IMR-90 (cell line): Measurements from ENCODE around the gene CHST1. TPM values are rescaled to one million over a fixed set of nuclear protein-coding genes. Genes with fewer than 3 reads are reported as not detected.

Source experiments
- ATAC-seq: fragments of 200-7000 bp; cut with Tn5 transposase; 2 replicates; pipeline ENCODE4 v1.9.1; 2020; ENCODE audit warnings: low read depth, mild to moderate bottlenecking, moderate library complexity
- BruUV-seq: library from RNA; stranded (reverse); fragments of 400-500 nt; replicated peaks from 2 replicates; lab custom pipeline; 2021; lab: Mats Ljungman, UMichigan
- CTCF ChIA-PET: fragments of 300-600 bp; formaldehyde crosslinking; extraction: SDS; loops from one replicate; lab custom pipeline; 2021; ENCODE audit warnings: antibody characterized with exemption; lab: Yijun Ruan, JAX
- POLR2A ChIA-PET: fragments of 300-600 bp; sonication (Branson Sonifier 250); formaldehyde crosslinking; loops from one replicate; lab custom pipeline; 2022; ENCODE audit warnings: antibody characterized with exemption; ENCODE audit not compliant: unreplicated experiment; lab: Charles Lee
- DNase-seq: peaks from one replicate; pipeline ENCODE4 v3.0.0; 2013
- H2AFZ ChIP-seq: replicated peaks from 2 replicates; pipeline ENCODE3; 2013; ENCODE audit warnings: low read length, mild to moderate bottlenecking; ENCODE audit not compliant: poor library complexity
- H2AK5ac ChIP-seq: 2 replicates; pipeline ENCODE4 v1.6.1; 2013; ENCODE audit warnings: low read depth, low read length, inconsistent platforms
- H2AK9ac ChIP-seq: replicated peaks from 2 replicates; pipeline ENCODE3; 2013; ENCODE audit warnings: mild to moderate bottlenecking, low read depth, low read length, moderate library complexity; ENCODE audit not compliant: poor library complexity
- H2BK120ac ChIP-seq: 2 replicates; pipeline ENCODE4 v1.6.1; 2013; ENCODE audit warnings: low read depth, low read length, inconsistent platforms
- H2BK15ac ChIP-seq: 3 replicates; pipeline ENCODE4 v1.6.1; 2013; ENCODE audit warnings: low read depth, low read length, inconsistent platforms
- H2BK20ac ChIP-seq: 2 replicates; pipeline ENCODE4 v1.6.1; 2013; ENCODE audit warnings: low read depth, mild to moderate bottlenecking, inconsistent platforms, low read length, moderate library complexity
- H2BK5ac ChIP-seq: 2 replicates; pipeline ENCODE4 v1.6.1; 2013; ENCODE audit warnings: mild to moderate bottlenecking, low read depth, low read length, inconsistent platforms; ENCODE audit not compliant: poor library complexity, severe bottlenecking
- H3K14ac ChIP-seq: replicated peaks from 2 replicates; pipeline ENCODE4 v1.6.1; 2013; ENCODE audit warnings: low read depth, low read length, inconsistent platforms
- H3K18ac ChIP-seq: 2 replicates; pipeline ENCODE4 v1.6.1; 2013; ENCODE audit warnings: low read depth, low read length, control low read depth
- H3K23ac ChIP-seq: 2 replicates; pipeline ENCODE4 v1.6.1; 2013; ENCODE audit warnings: low read depth, low read length, inconsistent platforms
- H3K27ac ChIP-seq: 2 replicates; pipeline ENCODE4 v1.5.1; 2013; ENCODE audit warnings: mild to moderate bottlenecking, control low read depth, low read length; ENCODE audit not compliant: insufficient read depth
- H3K27me3 ChIP-seq: 2 replicates; pipeline ENCODE4 v1.6.1; 2013; ENCODE audit warnings: low read length; ENCODE audit not compliant: control insufficient read depth, insufficient read depth
- H3K36me3 ChIP-seq: 2 replicates; pipeline ENCODE4 v1.6.1; 2013; ENCODE audit warnings: low read length, mixed read lengths; ENCODE audit not compliant: control insufficient read depth, insufficient read depth
- H3K4ac ChIP-seq: 2 replicates; pipeline ENCODE4 v1.6.1; 2013; ENCODE audit warnings: low read depth, low read length, inconsistent platforms
- H3K4me1 ChIP-seq: 2 replicates; pipeline ENCODE4 v1.6.1; 2013; ENCODE audit warnings: low read length, mixed read lengths; ENCODE audit not compliant: control insufficient read depth, insufficient read depth
- H3K4me2 ChIP-seq: 2 replicates; pipeline ENCODE4 v1.6.1; 2013; ENCODE audit warnings: low read depth, mild to moderate bottlenecking, control low read depth, low read length, moderate library complexity
- H3K4me3 ChIP-seq: 2 replicates; pipeline ENCODE4 v1.5.1; 2013; ENCODE audit warnings: low read depth, mild to moderate bottlenecking, control low read depth, low read length, moderate library complexity; ENCODE audit not compliant: insufficient read depth
- H3K56ac ChIP-seq: 2 replicates; pipeline ENCODE4 v1.6.1; 2013; ENCODE audit warnings: low read length, inconsistent platforms; ENCODE audit not compliant: insufficient read depth; ENCODE audit errors: extremely low read depth
- H3K79me1 ChIP-seq, 2 experiments: 2 replicates each; pipeline ENCODE4 v1.6.1; 2013; ENCODE audit warnings: low read length in 2 of 2, inconsistent platforms in 1 of 2, low read depth in 1 of 2
- H3K9ac ChIP-seq: 2 replicates; pipeline ENCODE4 v1.6.1; 2013; ENCODE audit warnings: low read depth, low read length, control low read depth
- H3K9me1 ChIP-seq: 2 replicates; pipeline ENCODE4 v1.6.1; 2013; ENCODE audit warnings: low read length, inconsistent platforms; ENCODE audit not compliant: insufficient read depth
- H3K9me3 ChIP-seq: 2 replicates; pipeline ENCODE4 v1.6.1; 2013; ENCODE audit warnings: low read length; ENCODE audit not compliant: control insufficient read depth, insufficient read depth
- H4K20me1 ChIP-seq: 2 replicates; pipeline ENCODE4 v1.6.1; 2013; ENCODE audit warnings: low read length, inconsistent platforms; ENCODE audit not compliant: insufficient read depth
- H4K5ac ChIP-seq: 2 replicates; pipeline ENCODE4 v1.6.1; 2013; ENCODE audit warnings: mild to moderate bottlenecking, low read depth, low read length, control low read depth
- H4K8ac ChIP-seq, 2 experiments: 2 replicates each; pipeline ENCODE4 v1.6.1; 2013; ENCODE audit warnings: low read depth in 2 of 2, low read length in 2 of 2, control low read depth in 1 of 2, inconsistent platforms in 1 of 2
- H4K91ac ChIP-seq: 2 replicates; pipeline ENCODE4 v1.6.1; 2013; ENCODE audit warnings: low read depth, low read length, inconsistent platforms; ENCODE audit not compliant: insufficient read depth
- BHLHE40 ChIP-seq: fragments of 150-350 bp; IDR thresholded peaks from 2 replicates; pipeline ENCODE4 v1.6.1; 2016; ENCODE audit warnings: mild to moderate bottlenecking, low read depth, low read length
- CEBPB ChIP-seq: IDR thresholded peaks from 2 replicates; pipeline ENCODE4 v1.6.1; 2012; ENCODE audit warnings: low read depth, low read length, improper control_type of control experiment
- CHD1 ChIP-seq: IDR thresholded peaks from 2 replicates; pipeline ENCODE4 v1.6.1; 2012; ENCODE audit warnings: low read depth, low read length, improper control_type of control experiment
- FOS ChIP-seq: fragments of 150-350 bp; IDR thresholded peaks from 2 replicates; pipeline ENCODE4 v1.6.1; 2016; ENCODE audit warnings: low read depth, low read length
- MAFK ChIP-seq: IDR thresholded peaks from 2 replicates; pipeline ENCODE4 v1.6.1; 2012; ENCODE audit warnings: low read depth, low read length, improper control_type of control experiment
- MAZ ChIP-seq: IDR thresholded peaks from 2 replicates; pipeline ENCODE4 v1.6.1; 2012; ENCODE audit warnings: low read depth, mild to moderate bottlenecking, low read length, improper control_type of control experiment, moderate library complexity, borderline replicate concordance
- MXI1 ChIP-seq: IDR thresholded peaks from 2 replicates; pipeline ENCODE4 v1.6.1; 2012; ENCODE audit warnings: low read depth, mild to moderate bottlenecking, low read length, moderate library complexity, borderline replicate concordance
- NFE2L2 ChIP-seq: fragments of 150-350 bp; IDR thresholded peaks from 2 replicates; pipeline ENCODE4 v1.6.1; 2016; ENCODE audit warnings: low read depth, mild to moderate bottlenecking, low read length
- POLR2A ChIP-seq: IDR thresholded peaks from 2 replicates; pipeline ENCODE4 v1.6.1; 2012; ENCODE audit warnings: mild to moderate bottlenecking, low read depth, low read length
- RCOR1 ChIP-seq: IDR thresholded peaks from 2 replicates; pipeline ENCODE4 v1.6.1; 2012; ENCODE audit warnings: mild to moderate bottlenecking, low read length, improper control_type of control experiment; ENCODE audit not compliant: insufficient replicate concordance
- SMC3 ChIP-seq: fragments of 150-350 bp; IDR thresholded peaks from 2 replicates; pipeline ENCODE4 v1.6.1; 2016; ENCODE audit warnings: low read depth, mild to moderate bottlenecking, antibody characterized with exemption, low read length, moderate library complexity
- WGBS, 2 experiments: methylation state at CpG; one replicate each; pipeline versions ENCODE4 v1.1.5 to v1.1.7; 2013; ENCODE audit warnings: missing lambda C conversion rate in 2 of 2; ENCODE audit not compliant: insufficient read length in 1 of 2; ENCODE audit errors: extremely low coverage in 2 of 2; 5-methylcytosine and 5-hydroxymethylcytosine counted together
- dilution Hi-C: fragments of 300-500 bp; cut with HindIII; formaldehyde crosslinking; loops from one replicate; pipeline ENCODE4 v1.14.3; 2018; ENCODE audit warnings: low sequenced_read_pairs; ENCODE audit not compliant: unreplicated experiment
- in situ Hi-C: fragments of 300-500 bp; cut with MboI; formaldehyde crosslinking; loops from 3 replicates; pipeline ENCODE4 v1.14.3; 2019; ENCODE audit warnings: low sequenced_read_pairs, inconsistent platforms, mixed read lengths
- intact Hi-C: fragments of 100-400 bp; cut with micrococcal nuclease; formaldehyde crosslinking; loops from 2 replicates; pipeline ENCODE4 v1.10.0; 2022
- polyA plus RNA-seq, 3 experiments: library from polyadenylated mRNA; depleted of rRNA; stranded (reverse); fragments of >200 nt; gene quantifications; 2 replicates each; pipeline ENCODE4 v1.2.3, GENCODE V29; 2012; ENCODE audit warnings: low replicate concordance in 1 of 3
- total RNA-seq: library from RNA; depleted of rRNA; stranded (reverse); fragments of >200 nt; gene quantifications from 2 replicates; pipeline ENCODE4 v1.2.3, GENCODE V29; 2012
- TF ChIP-seq, protein P1 (sequence below): fragments of 150-350 bp; IDR thresholded peaks from 2 replicates; pipeline ENCODE4 v1.6.1; 2017; ENCODE audit warnings: mild to moderate bottlenecking, antibody characterized with exemption, low read length, low read depth
- TF ChIP-seq, protein P2 (sequence below): fragments of 150-350 bp; IDR thresholded peaks from 2 replicates; pipeline ENCODE4 v1.6.1; 2016; ENCODE audit warnings: low read depth, mild to moderate bottlenecking, low read length, moderate library complexity, borderline replicate concordance

CHST1 gene
- total and polyA plus RNA-seq, 2 of the 4 experiments (the other 2 are of a cell fraction) = 0.21 TPM; not detected in 1

DNA sequence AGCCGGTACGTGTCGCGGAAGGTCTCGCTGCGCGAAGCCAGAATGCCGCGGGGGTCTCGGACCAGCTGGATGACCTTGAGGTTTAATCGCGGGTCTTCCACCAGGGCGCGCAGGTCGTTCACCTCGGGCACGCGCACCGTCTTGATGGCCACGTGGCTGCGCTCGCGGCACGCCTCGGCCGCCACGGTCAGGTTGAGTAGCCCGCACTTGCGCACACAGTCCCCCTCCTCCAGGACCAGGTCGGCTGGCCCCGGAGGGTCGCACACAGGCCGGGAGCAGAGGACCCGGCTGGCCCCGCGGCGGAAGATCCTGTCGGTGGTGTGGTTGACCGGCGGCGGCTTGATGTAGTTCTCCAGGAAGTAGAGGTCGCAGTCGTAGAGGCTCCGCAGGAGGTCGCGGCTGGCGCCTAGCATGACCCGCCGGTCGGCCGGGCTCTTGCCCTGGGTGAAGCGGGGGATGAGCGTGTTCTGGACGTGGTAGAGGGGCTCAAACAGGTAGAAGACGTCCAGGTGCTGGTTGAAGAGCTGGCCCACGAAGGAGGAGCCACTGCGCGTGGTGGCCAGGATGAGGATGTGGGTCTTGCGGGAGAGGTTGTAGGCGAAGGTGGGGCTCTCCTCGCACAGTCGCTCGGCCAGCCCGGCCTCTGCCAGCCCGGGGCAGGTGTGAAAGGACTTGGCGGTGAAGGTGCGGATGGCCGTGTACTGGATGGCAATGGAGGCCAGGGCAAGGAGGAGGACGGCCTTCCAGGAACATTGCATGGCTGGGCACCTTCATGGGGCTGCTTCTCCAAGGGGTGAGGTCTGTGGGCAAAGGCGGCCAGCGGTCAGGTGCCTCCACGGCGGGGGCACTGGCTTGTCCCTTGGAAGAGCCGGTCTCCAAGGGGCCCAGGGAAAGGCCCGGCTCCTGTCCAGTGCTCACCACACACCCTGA, 15.0 kb downstream of the CHST1 start:
- Histone ChIP-seq H3K4ac (no peak overlapping the region), H2AK9ac (no peak overlapping the region), H3K4me3 (no peak overlapping the region), H3K23ac (no peak overlapping the region), H3K27ac (no peak overlapping the region), H2AK5ac (no peak overlapping the region), H3K27me3 (peaks cover 1% of the 10 kb centered on the region; the same call in 1 of the 2 replicates), H3K56ac (no peak overlapping the region), H3K79me1 (no peaks in the 10 kb centered on the region), H4K20me1 (no peaks in the 10 kb centered on the region), H4K91ac (no peak overlapping the region), H2BK15ac (no peak overlapping the region), H3K9ac (no peak overlapping the region), H3K14ac (no peak overlapping the region), H3K4me2 (no peak overlapping the region), H3K18ac (no peak overlapping the region), H3K9me3 (no peaks in the 10 kb centered on the region), H2BK20ac (no peak overlapping the region), H2AFZ (no peak overlapping the region), H2BK120ac (no peak overlapping the region), H3K36me3 (no peaks in the 10 kb centered on the region), H4K8ac (no peak overlapping the region), H4K5ac (no peak overlapping the region), H3K9me1 (no peaks in the 10 kb centered on the region), H2BK5ac (no peak overlapping the region), H3K4me1 (no peaks in the 10 kb centered on the region)
- WGBS, 2 experiments = 65% methylated on average over 36 of the region's 75 CpGs; no CpG with 5 or more reads in 1 of the 2 experiments
- no peak for DNase-seq
- no peak for TF ChIP-seq MAZ
- no peak for TF ChIP-seq FOS
- TF ChIP-seq, protein P1, sequence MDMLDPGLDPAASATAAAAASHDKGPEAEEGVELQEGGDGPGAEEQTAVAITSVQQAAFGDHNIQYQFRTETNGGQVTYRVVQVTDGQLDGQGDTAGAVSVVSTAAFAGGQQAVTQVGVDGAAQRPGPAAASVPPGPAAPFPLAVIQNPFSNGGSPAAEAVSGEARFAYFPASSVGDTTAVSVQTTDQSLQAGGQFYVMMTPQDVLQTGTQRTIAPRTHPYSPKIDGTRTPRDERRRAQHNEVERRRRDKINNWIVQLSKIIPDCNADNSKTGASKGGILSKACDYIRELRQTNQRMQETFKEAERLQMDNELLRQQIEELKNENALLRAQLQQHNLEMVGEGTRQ = no peak
- TF ChIP-seq NFE2L2 = no peak
- TF ChIP-seq CHD1 = no peak
- no peak for TF ChIP-seq MXI1
- TF ChIP-seq POLR2A = no peak
- TF ChIP-seq SMC3 = no peak
- TF ChIP-seq BHLHE40 = no peak
- no peak for TF ChIP-seq RCOR1
- no peak for TF ChIP-seq CEBPB
- TF ChIP-seq, protein P2, sequence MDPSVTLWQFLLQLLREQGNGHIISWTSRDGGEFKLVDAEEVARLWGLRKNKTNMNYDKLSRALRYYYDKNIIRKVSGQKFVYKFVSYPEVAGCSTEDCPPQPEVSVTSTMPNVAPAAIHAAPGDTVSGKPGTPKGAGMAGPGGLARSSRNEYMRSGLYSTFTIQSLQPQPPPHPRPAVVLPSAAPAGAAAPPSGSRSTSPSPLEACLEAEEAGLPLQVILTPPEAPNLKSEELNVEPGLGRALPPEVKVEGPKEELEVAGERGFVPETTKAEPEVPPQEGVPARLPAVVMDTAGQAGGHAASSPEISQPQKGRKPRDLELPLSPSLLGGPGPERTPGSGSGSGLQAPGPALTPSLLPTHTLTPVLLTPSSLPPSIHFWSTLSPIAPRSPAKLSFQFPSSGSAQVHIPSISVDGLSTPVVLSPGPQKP = no peak
- TF ChIP-seq MAFK = no peak
- intact Hi-C loops (no loop called here), in situ Hi-C loops (loop anchor here (5.0 kb wide), 1 partner anchor 278 kb away; no protein-coding TSS in a partner anchor), dilution Hi-C loops (no loop called here)
- ChIA-PET POLR2A (no interaction called here), CTCF (no interaction called here)
- BruUV-seq = no TSS peak
- no peak for ATAC-seq
